Endothelial cell (in vitro differentiated cells): Measurements from ENCODE around the gene ATP2A3. TPM values are rescaled to one million over a fixed set of nuclear protein-coding genes. Genes with fewer than 3 reads are reported as not detected.
A peak's percentile ranks its signal among the peaks of the same experiment; 100 is the strongest.

Experiments used
- DNase-seq: peaks from one replicate; pipeline ENCODE4 v3.0.0; 2021; ENCODE audit warnings: low spot score
- H3K27ac Mint-ChIP-seq: one replicate; pipeline ENCODE4 v1.8.0; 2021; ENCODE audit warnings: mixed read lengths, inconsistent platforms; ENCODE audit not compliant: unreplicated experiment
- H3K27me3 Mint-ChIP-seq: one replicate; pipeline ENCODE4 v1.8.0; 2021; ENCODE audit warnings: mild to moderate bottlenecking, moderate library complexity, mixed read lengths, inconsistent platforms; ENCODE audit not compliant: unreplicated experiment
- H3K36me3 Mint-ChIP-seq: one replicate; pipeline ENCODE4 v1.8.0; 2021; ENCODE audit warnings: mild to moderate bottlenecking, low read depth, mixed read lengths, inconsistent platforms; ENCODE audit not compliant: unreplicated experiment
- H3K4me1 Mint-ChIP-seq: one replicate; pipeline ENCODE4 v1.8.0; 2021; ENCODE audit warnings: mild to moderate bottlenecking, mixed read lengths, inconsistent platforms; ENCODE audit not compliant: unreplicated experiment
- H3K4me3 Mint-ChIP-seq: one replicate; pipeline ENCODE4 v1.8.0; 2021; ENCODE audit warnings: mild to moderate bottlenecking, mixed read lengths, inconsistent platforms; ENCODE audit not compliant: unreplicated experiment
- H3K9me3 Mint-ChIP-seq: one replicate; pipeline ENCODE4 v1.8.0; 2021; ENCODE audit warnings: mixed read lengths, inconsistent platforms; ENCODE audit not compliant: unreplicated experiment
- CTCF ChIP-seq: fragments of 200-600 bp; sonication (generic); IDR thresholded peaks from one replicate; pipeline ENCODE4 v1.5.0; 2021; ENCODE audit warnings: antibody characterized with exemption; ENCODE audit not compliant: unreplicated experiment
- total RNA-seq: library from RNA; stranded (reverse); fragmentation: NEBNext Ultra II Directional; extraction: Animal tissue kit (Norgen Biotek cat#: 25700); gene quantifications from one replicate; pipeline ENCODE4 v1.2.1, GENCODE V29; 2021; ENCODE audit not compliant: unreplicated experiment

Gene ATP2A3
- total RNA-seq, 1 donor from 2014 or later, result 116 TPM

- peaks cover 24% of the 10 kb centered on the region for H3K4me1 Mint-ChIP-seq
- H3K4me3 Mint-ChIP-seq, result peak overlapping the region; percentile 83
- peaks cover under 1% of the 10 kb centered on the region for H3K36me3 Mint-ChIP-seq
- no peaks in the 10 kb centered on the region for H3K9me3 Mint-ChIP-seq
- H3K27ac Mint-ChIP-seq, result no peak overlapping the region
- no peak for TF ChIP-seq CTCF
- peaks cover 15% of the 10 kb centered on the region for H3K27me3 Mint-ChIP-seq
- DNase-seq, result peak; percentile 44
Observed at GRCh38 chr17:3963237-3964201, 718 bp downstream of the ATP2A3 start.

- H3K4me3 Mint-ChIP-seq, result peak overlapping the region; percentile 83
- no peak overlapping the region for H3K27ac Mint-ChIP-seq
- no peak for DNase-seq
- no peak for TF ChIP-seq CTCF
- peaks cover 24% of the 10 kb centered on the region for H3K4me1 Mint-ChIP-seq
- no peaks in the 10 kb centered on the region for H3K9me3 Mint-ChIP-seq
- peaks cover 16% of the 10 kb centered on the region for H3K27me3 Mint-ChIP-seq
- H3K36me3 Mint-ChIP-seq, result peaks cover 3% of the 10 kb centered on the region
Observed at GRCh38 chr17:3962965-3963236, 1.3 kb downstream of the ATP2A3 start.

GRCh38 chr17:3962217-3962964 is 1.8 kb downstream of the ATP2A3 start:
- Mint-ChIP-seq H3K27ac (no peak overlapping the region), H3K36me3 (peaks cover 5% of the 10 kb centered on the region), H3K27me3 (peaks cover 16% of the 10 kb centered on the region), H3K9me3 (no peaks in the 10 kb centered on the region), H3K4me1 (peaks cover 24% of the 10 kb centered on the region), H3K4me3 (peak overlapping the region; percentile 83)
- TF ChIP-seq CTCF, result no peak
- DNase-seq, result no peak

- H3K4me3 Mint-ChIP-seq, result no peak overlapping the region
- H3K27ac Mint-ChIP-seq, result no peak overlapping the region
- no peak for TF ChIP-seq CTCF
- DNase-seq, result no peak
- peaks cover 24% of the 10 kb centered on the region for H3K4me1 Mint-ChIP-seq
- peaks cover 16% of the 10 kb centered on the region for H3K27me3 Mint-ChIP-seq
- peaks cover 12% of the 10 kb centered on the region for H3K36me3 Mint-ChIP-seq
- H3K9me3 Mint-ChIP-seq, result no peaks in the 10 kb centered on the region
Observed at GRCh38 chr17:3961564-3962047, 2.6 kb downstream of the ATP2A3 start.
